Mononuclear cell (primary cell): ENCODE data around the gene TOX2. TPM values are rescaled to one million over a fixed set of nuclear protein-coding genes. Genes with fewer than 3 reads are reported as not detected.

Experiments
- H3K27me3 ChIP-seq: 2 replicates; pipeline ENCODE4 v1.6.0; 2011; ENCODE audit warnings: low read length, control low read depth; ENCODE audit not compliant: insufficient read depth
- H3K4me1 ChIP-seq: 2 replicates; pipeline ENCODE4 v1.5.1; 2011; ENCODE audit warnings: mild to moderate bottlenecking, low read length, control low read depth; ENCODE audit not compliant: insufficient read depth
- H3K4me3 ChIP-seq: 2 replicates; pipeline ENCODE4 v1.5.1; 2011; ENCODE audit warnings: mild to moderate bottlenecking, low read length, moderate library complexity
- H3K9me3 ChIP-seq: 2 replicates; pipeline ENCODE4 v1.5.1; 2011; ENCODE audit warnings: low read depth, mild to moderate bottlenecking, control low read depth, low read length
- total RNA-seq: library from RNA; depleted of rRNA; stranded (reverse); fragments of >200 nt; gene quantifications from one replicate; pipeline ENCODE4 v1.2.3, GENCODE V29; 2012

TOX2 gene
- total RNA-seq, 1 donor: 0.21 TPM

DNA sequence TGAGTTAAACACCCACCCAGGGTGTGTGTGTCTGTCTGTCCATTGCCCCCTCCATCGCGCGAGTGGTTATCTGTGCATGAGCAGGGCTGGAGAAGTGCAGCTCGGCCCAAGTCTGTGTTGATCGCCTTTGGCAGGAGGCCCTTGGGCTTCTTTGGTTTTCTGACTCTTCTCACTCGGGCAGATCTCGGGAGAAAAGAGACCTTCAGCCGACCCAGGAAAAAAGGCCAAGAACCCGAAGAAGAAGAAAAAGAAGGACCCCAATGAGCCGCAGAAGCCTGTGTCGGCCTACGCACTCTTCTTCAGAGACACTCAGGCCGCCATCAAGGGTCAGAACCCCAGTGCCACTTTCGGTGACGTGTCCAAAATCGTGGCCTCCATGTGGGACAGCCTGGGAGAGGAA, 139.5 kb downstream of the TOX2 start:
- Histone ChIP-seq H3K27me3 (peaks cover 5% of the 10 kb centered on the region), H3K4me1 (no peaks in the 10 kb centered on the region), H3K4me3 (no peak overlapping the region), H3K9me3 (no peaks in the 10 kb centered on the region)

DNA sequence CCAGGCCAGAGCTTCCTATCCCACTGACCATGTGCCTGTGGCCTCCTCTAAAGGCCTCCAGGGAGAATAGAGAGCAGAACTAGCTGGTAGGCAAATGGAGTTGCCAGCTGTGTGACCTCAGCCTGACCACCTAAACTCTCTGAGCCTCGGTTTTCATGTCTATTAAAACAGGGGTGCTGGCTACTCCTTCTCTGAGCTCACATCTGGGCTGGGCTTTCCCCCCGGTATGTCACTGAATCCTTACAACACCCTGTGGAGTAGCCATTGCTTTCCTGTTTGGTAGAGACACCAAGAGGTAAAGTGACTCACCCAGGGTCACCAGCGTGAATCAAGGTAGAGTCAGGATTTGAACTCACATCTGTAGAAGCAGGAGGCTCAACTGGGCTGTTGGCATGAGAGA, 140.2 kb downstream of the TOX2 start:
- Histone ChIP-seq H3K4me3 (no peak overlapping the region), H3K4me1 (no peaks in the 10 kb centered on the region)

DNA sequence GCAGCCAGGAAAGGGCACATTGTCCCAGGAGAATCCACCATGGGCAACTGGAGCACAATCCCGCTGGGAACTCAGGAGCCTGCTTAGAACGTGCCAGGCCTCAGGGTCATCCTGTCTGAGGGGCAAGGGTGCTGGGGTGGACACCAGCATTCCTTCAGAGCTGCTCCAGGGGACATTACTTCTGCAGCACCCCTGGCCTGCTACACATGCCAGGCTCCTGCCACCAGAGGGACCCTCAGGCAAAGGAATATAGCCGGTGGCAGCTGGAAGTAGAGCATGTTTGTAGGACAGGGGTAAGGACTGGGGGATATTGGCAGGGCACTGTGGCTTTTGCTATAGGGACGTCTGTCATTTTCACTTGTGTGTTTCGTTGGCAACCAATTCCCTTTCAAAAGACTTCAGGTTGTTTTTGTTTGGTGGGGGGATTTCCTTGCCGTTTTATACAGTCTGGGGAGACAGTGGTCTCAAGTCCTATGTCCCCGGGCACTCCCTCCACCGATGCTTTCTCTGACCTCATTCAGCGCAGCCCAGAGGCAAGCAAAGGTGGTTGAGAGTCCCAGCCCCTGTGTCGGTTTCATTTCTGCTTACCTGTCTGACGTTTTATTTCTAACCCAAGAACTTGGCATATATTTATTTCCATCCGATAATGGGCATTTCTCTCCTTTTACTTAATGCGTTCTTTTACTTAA, 141.5 kb downstream of the TOX2 start:
- Histone ChIP-seq H3K9me3 (no peaks in the 10 kb centered on the region), H3K4me1 (no peaks in the 10 kb centered on the region), H3K27me3 (peaks cover 3% of the 10 kb centered on the region), H3K4me3 (no peak overlapping the region)

More for the DNA sequence above, 140.2 kb downstream of the TOX2 start:
- H3K27me3 ChIP-seq: peaks cover 8% of the 10 kb centered on the region
- no peaks in the 10 kb centered on the region for H3K9me3 ChIP-seq

DNA sequence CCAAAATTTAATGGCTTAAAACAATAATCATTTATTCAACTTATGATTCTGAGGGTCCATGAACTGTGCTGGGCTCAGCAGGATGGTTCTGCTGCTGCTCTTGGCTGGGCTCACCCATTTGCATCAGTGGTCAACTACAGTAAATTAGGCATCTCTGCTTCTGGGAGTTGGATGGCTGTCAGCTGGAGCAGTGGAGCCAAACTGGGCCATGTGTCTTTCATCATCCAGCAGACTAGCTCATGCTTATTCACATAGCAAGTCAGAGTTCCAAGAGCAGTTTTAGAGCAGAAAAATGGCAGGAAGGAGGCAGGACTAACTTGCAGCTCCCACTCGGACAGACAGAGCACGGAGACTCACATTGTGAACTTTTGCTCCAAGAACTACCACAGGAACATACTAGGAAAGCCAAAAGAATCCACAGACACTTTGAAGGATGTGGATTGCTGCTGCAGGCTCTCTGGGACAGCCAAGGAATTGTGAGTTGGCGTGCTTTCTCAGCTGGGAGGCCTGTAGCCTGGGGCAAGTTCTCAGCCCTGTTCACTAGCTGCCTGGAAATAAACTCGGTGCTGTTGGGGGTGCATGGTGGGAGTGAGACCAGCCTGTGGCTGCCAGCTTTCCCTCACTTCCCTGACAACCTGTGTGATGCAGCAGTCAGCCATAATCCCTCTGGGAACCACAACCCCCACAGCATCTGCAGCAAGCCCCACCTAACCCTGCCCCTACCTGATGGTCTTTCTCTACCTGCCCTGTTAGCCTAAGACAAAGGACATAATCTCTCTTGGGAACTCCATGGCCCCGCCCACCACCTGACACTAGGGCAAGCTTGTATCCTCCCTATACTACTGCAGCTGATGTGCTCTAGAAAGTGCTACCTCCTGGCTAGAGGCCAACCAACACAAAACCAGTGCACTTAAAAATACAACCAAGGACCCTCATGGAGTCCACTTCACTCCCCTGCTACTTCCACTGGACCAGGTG, 143.3 kb downstream of the TOX2 start:
- no peaks in the 10 kb centered on the region for H3K9me3 ChIP-seq
- no peak overlapping the region for H3K4me3 ChIP-seq
- no peaks in the 10 kb centered on the region for H3K4me1 ChIP-seq
- H3K27me3 ChIP-seq: peaks cover 3% of the 10 kb centered on the region

DNA sequence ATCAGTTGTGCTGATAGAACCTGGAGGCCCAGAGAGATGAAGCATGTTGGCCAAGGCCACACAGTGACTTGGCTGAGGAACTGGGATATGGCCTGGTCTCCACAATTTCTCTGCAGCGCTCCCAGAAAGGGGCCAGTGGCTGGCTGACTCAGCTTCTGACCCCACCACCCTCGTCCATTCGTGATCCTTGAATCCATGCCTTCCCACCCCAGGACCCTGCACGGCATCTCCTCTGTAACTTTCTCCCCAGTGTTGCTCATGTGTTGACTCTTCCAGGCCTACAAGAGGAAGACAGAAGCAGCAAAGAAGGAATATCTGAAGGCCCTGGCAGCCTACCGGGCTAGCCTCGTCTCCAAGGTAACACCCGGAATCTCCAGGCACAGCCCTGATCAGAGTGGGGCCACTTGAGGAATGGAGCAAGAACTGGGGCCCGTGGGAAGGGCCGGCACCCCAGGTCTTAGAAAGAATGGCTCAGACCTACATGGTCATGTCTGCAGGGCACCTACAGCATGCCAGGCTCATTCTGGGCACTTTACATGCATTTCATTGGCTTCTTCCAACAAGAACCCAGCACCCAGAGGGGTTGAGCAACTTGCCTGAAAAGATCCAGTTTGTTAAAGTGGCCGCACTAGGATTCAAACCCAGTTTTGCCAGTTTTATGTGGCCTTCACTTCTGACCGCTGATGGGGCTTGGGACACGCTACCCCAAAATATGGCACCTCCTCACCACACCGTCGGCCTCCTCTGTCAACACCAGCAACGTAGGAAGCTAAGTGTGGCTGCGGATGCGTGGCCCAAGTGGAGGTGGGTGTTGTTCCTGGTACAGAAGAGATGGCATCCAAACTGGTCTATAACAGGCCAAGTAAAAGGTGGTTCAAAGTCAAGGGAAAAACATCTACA, 150.1 kb downstream of the TOX2 start:
- no peak overlapping the region for H3K4me3 ChIP-seq
- H3K4me1 ChIP-seq: peaks cover 22% of the 10 kb centered on the region
- no peaks in the 10 kb centered on the region for H3K9me3 ChIP-seq
- H3K27me3 ChIP-seq: no peaks in the 10 kb centered on the region

DNA sequence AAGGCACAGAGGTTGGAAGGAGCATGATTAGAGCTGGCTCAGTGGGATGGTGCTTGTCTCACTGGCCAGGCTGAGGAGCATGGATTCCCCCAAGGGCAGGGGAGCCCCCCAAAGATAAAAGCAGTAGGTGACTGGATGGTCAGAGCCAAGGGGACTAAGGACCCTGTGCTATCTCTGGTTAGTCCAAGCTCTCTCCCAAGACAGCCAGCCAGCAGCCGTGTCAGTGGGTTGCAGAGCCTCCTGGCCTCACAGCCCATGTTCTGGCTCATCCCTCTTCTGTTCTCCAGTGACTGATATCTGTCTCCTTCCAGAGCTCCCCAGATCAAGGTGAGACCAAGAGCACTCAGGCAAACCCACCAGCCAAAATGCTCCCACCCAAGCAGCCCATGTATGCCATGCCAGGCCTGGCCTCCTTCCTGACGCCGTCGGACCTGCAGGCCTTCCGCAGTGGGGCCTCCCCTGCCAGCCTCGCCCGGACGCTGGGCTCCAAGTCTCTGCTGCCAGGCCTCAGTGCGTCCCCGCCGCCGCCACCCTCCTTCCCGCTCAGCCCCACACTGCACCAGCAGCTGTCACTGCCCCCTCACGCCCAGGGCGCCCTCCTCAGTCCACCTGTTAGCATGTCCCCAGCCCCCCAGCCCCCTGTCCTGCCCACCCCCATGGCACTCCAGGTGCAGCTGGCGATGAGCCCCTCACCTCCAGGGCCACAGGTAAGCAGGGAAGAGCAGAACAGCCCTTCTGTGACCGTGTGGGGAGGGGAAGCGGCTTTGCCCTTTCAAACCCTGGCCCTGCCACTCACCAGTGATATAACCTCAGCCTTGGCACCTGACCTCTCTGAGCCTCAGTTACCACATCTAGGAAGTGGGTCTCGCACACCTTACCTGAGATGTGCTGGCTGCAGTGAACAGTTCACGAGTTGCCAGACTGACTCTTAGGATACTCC, 151.0 kb downstream of the TOX2 start:
- H3K9me3 ChIP-seq: no peaks in the 10 kb centered on the region
- peaks cover 31% of the 10 kb centered on the region for H3K4me1 ChIP-seq
- no peak overlapping the region for H3K4me3 ChIP-seq
- no peaks in the 10 kb centered on the region for H3K27me3 ChIP-seq

DNA sequence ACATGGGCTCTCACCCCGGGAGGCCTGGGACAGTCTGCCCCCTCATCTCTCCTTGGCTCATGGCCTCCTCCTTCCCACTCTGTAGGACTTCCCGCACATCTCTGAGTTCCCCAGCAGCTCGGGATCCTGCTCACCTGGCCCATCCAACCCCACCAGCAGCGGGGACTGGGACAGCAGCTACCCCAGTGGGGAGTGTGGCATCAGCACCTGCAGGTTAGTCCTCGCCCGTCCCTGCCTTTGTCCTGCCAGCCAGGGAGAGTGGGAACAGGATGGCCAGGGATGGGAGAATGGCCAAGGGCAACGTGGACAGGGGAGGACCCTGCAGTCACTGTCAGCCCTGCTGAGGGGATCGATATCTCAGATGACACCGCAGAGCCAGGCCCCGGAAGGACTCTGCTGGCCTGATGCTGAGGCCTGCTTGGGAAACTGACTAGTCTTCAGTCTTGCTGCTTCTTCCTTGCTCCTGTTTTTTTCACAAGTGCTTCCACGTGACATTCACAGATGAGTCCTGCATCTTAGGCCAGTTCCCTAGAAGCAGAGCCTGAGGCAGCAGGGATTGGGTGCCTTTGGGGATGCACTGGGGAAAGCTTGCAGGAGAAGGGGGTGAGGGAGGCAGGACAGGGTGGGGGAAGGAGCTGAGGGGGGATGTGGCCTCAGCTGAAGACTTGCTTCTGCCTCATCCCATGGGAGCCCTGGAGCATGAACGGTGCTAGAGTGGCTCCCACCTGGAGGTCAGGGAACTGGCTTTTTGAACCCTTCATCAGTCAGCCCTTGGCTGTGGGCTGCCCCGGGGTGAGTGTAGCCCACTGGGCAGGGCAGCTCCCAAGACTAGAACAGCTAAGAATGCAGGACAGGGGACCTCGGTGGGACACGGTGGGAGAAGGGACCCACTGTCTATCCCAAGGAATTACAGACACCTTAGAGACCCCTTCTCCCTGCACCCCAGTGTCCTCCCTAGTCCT, 152.3 kb downstream of the TOX2 start:
- H3K27me3 ChIP-seq: no peaks in the 10 kb centered on the region
- H3K4me1 ChIP-seq: peaks cover 44% of the 10 kb centered on the region
- no peak overlapping the region for H3K4me3 ChIP-seq
- no peaks in the 10 kb centered on the region for H3K9me3 ChIP-seq

DNA sequence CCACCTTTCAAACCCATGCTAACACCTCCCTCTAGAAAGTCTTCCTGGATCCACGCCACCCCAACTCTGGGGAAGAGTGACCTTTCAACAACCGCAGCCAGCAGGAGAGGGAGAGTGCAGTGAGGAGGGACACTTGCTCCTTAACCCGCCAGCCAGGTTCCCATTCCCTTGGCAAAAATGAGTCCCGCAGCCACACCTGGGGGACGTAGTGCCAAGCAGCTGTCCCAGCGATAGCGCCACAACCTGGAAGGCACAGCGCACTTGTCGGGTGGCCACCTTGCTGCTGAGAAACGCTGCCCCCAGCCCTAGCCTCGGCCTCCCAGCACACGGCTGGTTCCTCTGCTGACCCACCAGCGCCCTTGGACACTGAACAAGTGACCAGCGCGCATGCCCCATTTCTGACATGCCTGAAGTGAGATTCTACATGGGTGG, 153.0 kb downstream of the TOX2 start:
- no peaks in the 10 kb centered on the region for H3K27me3 ChIP-seq
- H3K9me3 ChIP-seq: no peaks in the 10 kb centered on the region
- H3K4me1 ChIP-seq: peaks cover 51% of the 10 kb centered on the region
- H3K4me3 ChIP-seq: no peak overlapping the region

DNA sequence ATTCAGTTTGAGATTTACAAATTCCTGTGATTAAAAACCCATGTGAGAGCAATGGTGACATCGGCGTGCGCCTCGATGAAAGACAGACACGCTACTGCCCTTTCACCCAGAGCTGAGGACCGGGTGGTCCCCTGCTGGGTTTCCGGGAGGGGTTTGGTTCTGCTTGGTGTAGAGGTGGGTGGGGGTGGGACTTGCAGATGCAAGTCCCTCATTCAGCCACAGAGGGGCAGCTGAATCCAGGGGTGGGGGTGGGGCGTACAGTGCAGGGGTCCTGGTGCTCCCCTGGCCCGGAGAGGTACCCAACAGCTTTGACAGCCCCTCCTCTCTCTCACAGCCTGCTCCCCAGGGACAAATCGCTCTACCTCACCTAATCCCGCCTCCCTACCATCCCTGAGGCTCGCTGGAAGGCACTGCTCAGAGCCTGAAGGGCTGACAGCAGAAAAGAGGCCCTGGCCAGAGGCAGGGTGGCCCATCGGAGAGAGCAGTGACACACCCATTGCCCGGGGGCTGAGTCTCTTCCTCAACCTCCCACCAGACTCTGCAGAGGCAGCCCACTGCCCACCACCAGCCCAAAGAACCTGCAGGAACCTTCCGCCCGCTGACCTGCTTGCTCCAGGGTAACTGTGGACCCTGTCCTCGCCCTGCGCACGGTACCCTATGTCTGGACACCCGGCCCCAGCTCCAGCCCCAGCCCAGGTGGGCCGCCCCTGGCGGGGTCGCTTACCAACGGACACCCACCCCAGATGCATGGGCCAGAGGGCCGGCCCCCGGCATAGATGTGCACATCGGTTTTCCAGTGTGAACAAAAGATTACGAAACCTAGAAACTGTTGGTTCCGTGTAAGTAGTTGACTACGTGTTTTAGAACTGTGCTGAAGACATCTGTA, 153.9 kb downstream of the TOX2 start:
- peaks cover 60% of the 10 kb centered on the region for H3K4me1 ChIP-seq
- no peaks in the 10 kb centered on the region for H3K27me3 ChIP-seq
- peak overlapping the region; percentile 15 for H3K4me3 ChIP-seq
- no peaks in the 10 kb centered on the region for H3K9me3 ChIP-seq

DNA sequence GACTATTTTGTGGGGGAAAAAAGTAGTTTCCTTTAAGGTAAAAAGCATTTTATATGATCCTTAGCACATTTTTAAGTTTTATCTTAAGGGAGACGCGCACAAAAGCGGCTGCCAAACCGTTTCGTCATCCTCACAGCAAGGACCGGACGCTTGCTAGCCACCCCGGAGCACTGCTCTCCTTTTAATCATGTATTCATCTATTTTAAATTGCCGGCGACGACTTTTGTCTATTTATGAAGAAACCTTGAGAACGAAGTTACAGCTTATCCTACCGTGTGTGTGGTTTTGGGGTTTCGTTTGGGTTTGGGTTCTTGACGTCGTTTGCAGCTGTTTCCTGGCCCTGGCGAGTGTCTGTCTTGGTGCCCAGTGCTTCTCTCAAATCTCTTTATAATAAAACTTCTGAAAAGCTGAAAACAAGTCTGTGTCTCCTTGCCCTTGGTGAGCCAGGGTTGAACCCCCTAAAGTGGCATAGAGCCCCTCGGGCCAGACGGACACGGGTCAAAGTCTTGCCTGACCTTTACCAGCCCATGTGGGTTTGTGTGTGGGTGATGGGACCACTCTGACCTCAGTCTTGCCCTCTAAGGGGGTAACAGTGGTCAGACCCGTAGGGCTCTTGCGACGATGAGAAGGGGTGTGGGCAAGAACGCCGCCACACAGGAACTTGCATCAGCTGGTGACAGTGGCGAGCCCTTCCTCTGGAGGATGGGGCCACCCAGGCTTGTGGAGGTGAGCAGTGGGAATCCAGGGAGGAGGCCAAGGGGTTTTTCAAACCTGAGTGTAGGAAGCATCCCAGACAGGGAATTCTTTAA, 154.8 kb downstream of the TOX2 start:
- Histone ChIP-seq H3K9me3 (no peaks in the 10 kb centered on the region), H3K27me3 (no peaks in the 10 kb centered on the region), H3K4me3 (peak overlapping the region; percentile 15), H3K4me1 (peaks cover 68% of the 10 kb centered on the region)

DNA sequence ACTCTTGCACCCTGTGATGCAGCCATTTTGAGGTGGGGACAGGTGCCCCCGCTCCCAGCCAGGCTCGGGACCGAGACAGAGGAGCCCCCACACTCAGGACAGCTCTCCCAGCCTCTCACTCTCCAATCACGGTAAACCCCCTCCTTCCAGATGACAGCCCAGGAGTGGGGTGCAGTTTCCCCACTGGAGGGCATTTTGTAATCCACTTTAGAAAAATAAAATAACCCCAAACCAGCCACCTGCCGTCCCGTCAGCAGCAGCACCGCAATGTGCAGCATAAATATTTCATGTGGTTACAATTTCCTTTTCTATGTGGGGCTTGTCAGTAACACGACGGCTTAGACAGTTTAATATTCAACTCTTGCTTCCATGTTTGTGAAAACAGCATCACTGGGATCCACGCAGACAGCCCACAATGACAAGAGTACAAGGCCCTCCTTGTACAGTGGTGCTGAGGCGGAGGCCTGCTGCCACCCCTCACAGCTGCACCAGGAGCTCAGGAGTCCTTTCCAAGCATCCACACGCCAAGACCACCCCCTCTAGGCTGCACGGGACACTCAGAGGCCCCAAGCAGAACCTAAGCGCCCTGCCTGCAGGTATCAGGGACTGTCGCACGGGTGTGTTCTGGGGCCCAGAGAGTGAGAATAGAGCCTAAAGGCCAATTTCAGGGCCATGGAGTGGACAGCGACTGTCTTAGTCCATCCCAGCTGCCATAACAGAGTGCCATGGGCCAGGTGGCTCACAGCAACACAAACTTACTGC, 155.7 kb downstream of the TOX2 start:
- Histone ChIP-seq H3K4me3 (no peak overlapping the region), H3K4me1 (peaks cover 78% of the 10 kb centered on the region), H3K9me3 (no peaks in the 10 kb centered on the region), H3K27me3 (no peaks in the 10 kb centered on the region)
